HG03135 (cell line): ENCODE data around the gene OR13C3.
"Not testable (repeated sequence)": the region's sequence is repeated elsewhere in the genome, so short reads cannot be mapped to it uniquely, and the experiment has no call there.

Experiments used
- ATAC-seq: cut with Tn5 transposase; IDR thresholded peaks from one replicate; pipeline ENCODE4 v1.9.1; 2021; ENCODE audit warnings: mild to moderate bottlenecking, moderate library complexity; ENCODE audit not compliant: unreplicated experiment

OR13C3 gene

GRCh38 chr9:104536756-104537155 is at the start of gene OR13C3:
Gene OR13C3 (minus strand): TSS chr9:104536856. CDS start chr9:104536723, 133 bp downstream.
- ATAC-seq, result no peak

GRCh38 chr9:104580562-104580961 is 43.9 kb upstream of the OR13C3 start:
- ATAC-seq, result no peak

- no peak for ATAC-seq
These were observed 40.6 kb upstream of the OR13C3 start for GRCh38 chr9:104577263-104577662.

GRCh38 chr9:104575456-104575855 is 38.8 kb upstream of the OR13C3 start:
- ATAC-seq, result no peak

GRCh38 chr9:104572612-104573011 is 36.0 kb upstream of the OR13C3 start:
- no peak for ATAC-seq

- no peak for ATAC-seq
These were observed 32.2 kb upstream of the OR13C3 start, which contains the start of gene OR13C8 for GRCh38 chr9:104568868-104569267. Gene OR13C8 (plus strand): TSS chr9:104569168. CDS start chr9:104569168, 0 bp downstream.

- no peak for ATAC-seq
These were observed 27.7 kb upstream of the OR13C3 start for GRCh38 chr9:104564358-104564757.

- ATAC-seq, result no peak
These were observed 20.4 kb upstream of the OR13C3 start for GRCh38 chr9:104556830-104557634.

- no peak for ATAC-seq
These were observed 18.9 kb upstream of the OR13C3 start for GRCh38 chr9:104555521-104555920.

GRCh38 chr9:104553261-104553660 is 16.6 kb upstream of the OR13C3 start:
- no peak for ATAC-seq

GRCh38 chr9:104544644-104545043 is 8.0 kb upstream of the OR13C3 start:
- ATAC-seq, result no peak

- ATAC-seq, result no peak
These were observed 2.6 kb upstream of the OR13C3 start for GRCh38 chr9:104539275-104539674.

GRCh38 chr9:104527109-104527508 is 9.5 kb downstream of the OR13C3 start, which contains the start of gene OR13C4:
Gene OR13C4 (minus strand): TSS chr9:104527209. CDS start chr9:104527209, 0 bp downstream.
- no peak for ATAC-seq

- not testable (repeated sequence) for ATAC-seq
These were observed 16.4 kb downstream of the OR13C3 start for GRCh38 chr9:104520241-104520640.

GRCh38 chr9:104514901-104515300 is 21.8 kb downstream of the OR13C3 start:
- ATAC-seq, result no peak

- no peak for ATAC-seq
These were observed 30.1 kb downstream of the OR13C3 start for GRCh38 chr9:104506565-104506964.

- no peak for ATAC-seq
These were observed 32.7 kb downstream of the OR13C3 start, which contains the start of gene OR13F1 for GRCh38 chr9:104503963-104504362. Gene OR13F1 (plus strand): TSS chr9:104504263. CDS start chr9:104504263, 0 bp downstream.

- no peak for ATAC-seq
These were observed 33.2 kb downstream of the OR13C3 start for GRCh38 chr9:104503440-104503839.

GRCh38 chr9:104494808-104495207 is 41.8 kb downstream of the OR13C3 start:
- no peak for ATAC-seq
